ENCODE results near the gene MMP28.

MMP28 gene

DNA sequence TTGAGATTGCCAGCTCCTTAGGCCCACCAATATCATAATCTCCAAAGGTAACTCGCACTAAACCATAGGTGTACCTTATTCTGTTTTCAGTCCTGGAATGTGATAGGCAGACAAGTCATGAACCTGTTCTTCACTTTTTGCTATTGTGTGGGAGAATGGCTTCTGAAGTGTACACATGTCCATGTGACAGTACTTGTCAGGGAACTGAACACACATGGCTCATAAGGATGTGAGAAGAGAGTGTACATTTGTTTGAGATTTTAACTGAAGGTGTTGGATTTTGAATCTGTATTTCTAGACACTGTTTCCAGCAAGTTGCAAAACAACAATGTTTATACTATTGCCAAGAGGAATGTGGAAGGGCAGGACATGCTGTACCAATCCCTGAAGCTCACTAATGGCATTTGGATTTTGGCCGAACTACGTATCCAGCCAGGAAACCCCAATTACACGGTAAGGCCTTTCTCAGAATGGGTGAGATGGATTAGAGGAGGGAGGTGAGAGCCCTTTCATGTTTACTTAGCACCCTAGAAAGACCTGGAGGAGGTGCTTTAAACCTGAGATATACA is 78.5 kb downstream of the MMP28 start:
- DNase-seq: no peak

DNA sequence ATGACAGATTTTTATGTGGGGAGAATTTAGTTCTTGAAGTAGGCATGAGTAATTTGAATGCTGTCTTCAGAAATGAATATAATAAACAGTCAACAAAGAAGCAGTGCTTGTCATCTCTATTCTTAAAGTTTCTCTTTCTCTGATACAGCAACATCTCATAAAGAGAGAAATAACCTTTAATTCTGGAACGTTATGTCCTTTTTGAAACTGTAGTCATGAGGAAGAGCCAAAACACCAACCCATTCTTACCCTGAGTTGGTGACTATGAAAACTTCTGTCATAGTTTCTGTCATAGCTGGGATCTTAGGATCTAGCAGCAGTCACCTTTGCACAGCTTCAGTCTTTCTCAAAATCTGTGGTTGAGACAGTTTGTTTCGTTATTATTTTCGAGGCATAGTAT is 79.3 kb downstream of the MMP28 start:
- no peak for DNase-seq
